Activated CD4-positive, alpha-beta T cell treated with anti-CD3 and anti-CD28 coated beads for 36 hours (primary cell): ENCODE data around the gene NMRK2. TPM values are rescaled to one million over a fixed set of nuclear protein-coding genes. Genes with fewer than 3 reads are reported as not detected.

ENCODE experiments used
- ATAC-seq: fragments of 200-7000 bp; cut with Tn5 transposase; one replicate; pipeline ENCODE4 v1.10.0; 2021; ENCODE audit warnings: mild to moderate bottlenecking, moderate library complexity
- CTCF ChIA-PET: fragments of 350-600 bp; sonication (Branson Sonifier 250); formaldehyde crosslinking; loops from one replicate; lab custom pipeline; 2021; ENCODE audit warnings: antibody characterized with exemption; lab: Charles Lee
- POLR2A ChIA-PET: fragments of 350-600 bp; sonication (Branson Sonifier 250); formaldehyde crosslinking; loops from one replicate; lab custom pipeline; 2021; ENCODE audit warnings: antibody characterized with exemption, inconsistent platforms; lab: Charles Lee
- DNase-seq: peaks from one replicate; pipeline ENCODE4 v3.0.0-alpha.2; 2020
- H3K27ac Mint-ChIP-seq: one replicate; pipeline ENCODE4 v1.8.0; 2021; ENCODE audit warnings: mixed read lengths
- H3K27me3 Mint-ChIP-seq: one replicate; pipeline ENCODE4 v1.8.0; 2021; ENCODE audit warnings: mixed read lengths
- H3K36me3 Mint-ChIP-seq: one replicate; pipeline ENCODE4 v1.8.0; 2021; ENCODE audit warnings: low read depth, mixed read lengths
- H3K4me1 Mint-ChIP-seq: one replicate; pipeline ENCODE4 v1.8.0; 2021; ENCODE audit warnings: mixed read lengths
- H3K4me3 Mint-ChIP-seq: one replicate; pipeline ENCODE4 v1.8.0; 2021; ENCODE audit warnings: mild to moderate bottlenecking, moderate library complexity, mixed read lengths
- H3K9me3 Mint-ChIP-seq: one replicate; pipeline ENCODE4 v1.8.0; 2021; ENCODE audit warnings: low read depth, mixed read lengths
- intact Hi-C, 2 experiments: fragments of 100-400 bp; cut with DNase I in 1 of 2; cut with micrococcal nuclease in 1 of 2; formaldehyde crosslinking; loops; one replicate each; pipeline versions ENCODE4 v1.14.2 to v1.15.1; 2022 to 2024; cut with DNase I, micrococcal nuclease
- total RNA-seq, 2 experiments: library from RNA; stranded (reverse); gene quantifications; one replicate each; pipeline ENCODE4 v1.2.3, GENCODE V29; 2021

The NMRK2 gene
- total RNA-seq, 2 experiments from 2014 or later: not detected

DNA sequence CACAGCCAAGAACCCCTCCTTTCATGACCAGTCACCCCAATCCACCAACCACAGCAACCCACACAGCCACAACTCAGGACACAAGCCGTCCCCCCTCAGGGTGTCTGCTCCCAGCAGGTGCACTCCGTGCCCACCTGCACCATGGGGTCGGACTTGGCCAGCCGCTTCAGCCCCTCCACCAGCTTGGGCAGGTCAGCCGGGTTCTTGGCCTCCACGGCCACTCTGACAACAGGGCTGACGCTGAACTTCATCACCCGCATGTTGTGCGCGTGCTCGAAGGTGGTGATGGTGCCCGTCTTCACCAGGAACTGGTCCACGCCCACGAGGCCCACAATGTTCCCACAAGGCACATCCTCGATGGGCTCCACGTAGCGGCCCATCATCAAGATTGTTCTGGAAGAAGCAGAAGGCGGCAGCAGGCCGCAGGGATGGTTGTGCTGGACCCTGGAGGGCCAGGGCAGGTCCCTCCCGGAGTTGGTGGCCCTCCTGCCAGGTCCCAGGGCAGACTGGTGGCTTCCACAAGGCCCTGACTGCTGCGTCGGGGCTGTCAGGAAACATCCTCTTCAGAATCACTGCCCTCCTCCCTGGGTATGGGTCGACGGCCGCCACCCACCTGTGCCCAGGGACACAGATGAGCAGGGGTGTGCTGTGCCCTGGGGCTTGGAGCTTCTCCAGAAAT, 46.9 kb downstream of the NMRK2 start:
- CTCF ChIA-PET: no interaction called here
- Mint-ChIP-seq H3K27me3 (no peaks in the 10 kb centered on the region), H3K9me3 (no peaks in the 10 kb centered on the region), H3K27ac (no peak overlapping the region), H3K36me3 (peaks cover 87% of the 10 kb centered on the region), H3K4me1 (peaks cover 44% of the 10 kb centered on the region), H3K4me3 (no peak overlapping the region)
- POLR2A ChIA-PET: interaction anchor here (0.7 to 2.5 kb wide), 3 partner anchors 8 to 217 kb away, joined by 3 to 10 read pairs (median 4); partner anchors contain the start of gene DAPK3
- intact Hi-C loops: loop anchor here in 1 of 2 experiments (10.0 kb wide), 1 partner anchor 1705 kb away; the partner anchor contains the start of genes HSD11B1L and MICOS13
- DNase-seq (no peak), ATAC-seq (no peak)

DNA sequence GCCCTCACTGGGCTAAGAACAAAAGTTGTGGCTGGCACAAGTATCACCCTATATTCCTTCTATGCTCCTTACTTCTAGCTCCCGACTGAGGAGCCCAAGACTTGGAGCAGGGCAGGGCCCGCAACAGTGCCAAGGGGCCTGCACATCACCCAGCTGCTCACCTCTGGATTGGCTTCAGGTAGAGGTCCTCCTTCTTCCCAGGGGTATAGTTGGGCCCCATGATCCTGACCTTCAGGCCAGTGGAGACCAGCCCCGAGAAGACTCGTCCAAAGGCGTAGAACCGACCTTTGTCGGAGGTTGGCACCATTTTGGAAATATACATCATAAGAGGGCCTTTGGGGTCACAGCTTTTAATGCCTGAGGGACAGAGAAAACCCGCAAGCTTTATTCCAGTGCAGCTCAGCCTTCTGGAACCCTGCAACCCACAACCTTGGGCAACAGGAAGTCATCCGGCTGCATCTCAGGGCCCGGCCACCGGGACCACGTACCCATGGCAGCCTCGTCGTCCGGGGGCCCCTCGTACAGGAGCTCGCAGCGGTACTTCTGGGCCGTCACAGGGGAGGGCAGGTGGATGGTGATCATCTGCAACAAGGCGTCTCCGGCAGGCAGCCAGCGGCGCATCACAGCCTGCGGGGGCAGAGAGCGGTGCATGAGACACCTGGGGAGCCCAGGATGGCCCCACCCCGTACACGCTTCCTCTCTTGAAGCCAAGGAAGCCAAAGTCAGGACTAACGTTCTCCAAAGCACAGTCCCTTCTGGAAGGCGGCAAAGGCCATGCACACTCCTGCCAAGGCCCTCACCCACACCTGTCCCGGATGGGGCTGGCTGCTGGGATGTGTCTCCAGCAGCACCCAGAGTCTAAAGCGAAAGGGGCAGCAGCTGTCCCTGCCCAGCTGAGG, 47.7 kb downstream of the NMRK2 start:
- H3K36me3 Mint-ChIP-seq: peaks cover 88% of the 10 kb centered on the region
- no peak for DNase-seq
- ATAC-seq: no peak
- POLR2A ChIA-PET: interaction anchor here (2.5 kb wide), 1 partner anchor 9 kb away, joined by 10 read pairs; the partner anchor contains the start of gene DAPK3
- CTCF ChIA-PET: no interaction called here
- peaks cover 48% of the 10 kb centered on the region for H3K4me1 Mint-ChIP-seq
- no peaks in the 10 kb centered on the region for H3K9me3 Mint-ChIP-seq
- H3K27me3 Mint-ChIP-seq: no peaks in the 10 kb centered on the region
- no peak overlapping the region for H3K27ac Mint-ChIP-seq
- intact Hi-C loops: loop anchor here in 1 of 2 experiments (10.0 kb wide), 1 partner anchor 1704 kb away; the partner anchor contains the start of genes HSD11B1L and MICOS13
- no peak overlapping the region for H3K4me3 Mint-ChIP-seq

DNA sequence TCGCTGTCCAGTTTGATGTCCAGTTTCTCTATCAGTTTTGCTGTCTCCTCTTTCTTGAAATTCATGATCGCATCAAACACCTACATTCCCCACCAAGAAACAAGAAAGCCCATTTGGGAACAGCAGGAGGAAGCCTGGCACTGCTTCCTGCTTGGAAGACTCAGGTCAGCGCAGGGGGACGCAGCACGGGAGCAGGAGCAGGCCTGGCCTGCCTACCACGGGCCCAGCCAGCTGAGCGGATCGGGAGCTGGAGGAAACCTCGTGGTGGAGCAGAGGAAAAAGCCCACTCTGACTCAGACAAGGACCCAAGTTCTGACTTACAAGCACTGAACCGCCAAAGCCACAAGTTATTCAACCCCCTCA, 48.5 kb downstream of the NMRK2 start:
- intact Hi-C loops: loop anchor here in 1 of 2 experiments (10.0 kb wide), 1 partner anchor 1703 kb away; the partner anchor contains the start of genes HSD11B1L and MICOS13
- ATAC-seq: no peak
- DNase-seq: no peak
- Mint-ChIP-seq H3K4me1 (peaks cover 52% of the 10 kb centered on the region), H3K27me3 (no peaks in the 10 kb centered on the region), H3K36me3 (peaks cover 80% of the 10 kb centered on the region), H3K9me3 (no peaks in the 10 kb centered on the region), H3K27ac (peak overlapping the region; percentile 29), H3K4me3 (peak overlapping the region; percentile 2)
- POLR2A ChIA-PET: interaction anchor here (1.9 to 2.5 kb wide), 2 partner anchors 10 kb away, joined by 10 to 17 read pairs; partner anchors contain the start of gene DAPK3
- CTCF ChIA-PET: no interaction called here

DNA sequence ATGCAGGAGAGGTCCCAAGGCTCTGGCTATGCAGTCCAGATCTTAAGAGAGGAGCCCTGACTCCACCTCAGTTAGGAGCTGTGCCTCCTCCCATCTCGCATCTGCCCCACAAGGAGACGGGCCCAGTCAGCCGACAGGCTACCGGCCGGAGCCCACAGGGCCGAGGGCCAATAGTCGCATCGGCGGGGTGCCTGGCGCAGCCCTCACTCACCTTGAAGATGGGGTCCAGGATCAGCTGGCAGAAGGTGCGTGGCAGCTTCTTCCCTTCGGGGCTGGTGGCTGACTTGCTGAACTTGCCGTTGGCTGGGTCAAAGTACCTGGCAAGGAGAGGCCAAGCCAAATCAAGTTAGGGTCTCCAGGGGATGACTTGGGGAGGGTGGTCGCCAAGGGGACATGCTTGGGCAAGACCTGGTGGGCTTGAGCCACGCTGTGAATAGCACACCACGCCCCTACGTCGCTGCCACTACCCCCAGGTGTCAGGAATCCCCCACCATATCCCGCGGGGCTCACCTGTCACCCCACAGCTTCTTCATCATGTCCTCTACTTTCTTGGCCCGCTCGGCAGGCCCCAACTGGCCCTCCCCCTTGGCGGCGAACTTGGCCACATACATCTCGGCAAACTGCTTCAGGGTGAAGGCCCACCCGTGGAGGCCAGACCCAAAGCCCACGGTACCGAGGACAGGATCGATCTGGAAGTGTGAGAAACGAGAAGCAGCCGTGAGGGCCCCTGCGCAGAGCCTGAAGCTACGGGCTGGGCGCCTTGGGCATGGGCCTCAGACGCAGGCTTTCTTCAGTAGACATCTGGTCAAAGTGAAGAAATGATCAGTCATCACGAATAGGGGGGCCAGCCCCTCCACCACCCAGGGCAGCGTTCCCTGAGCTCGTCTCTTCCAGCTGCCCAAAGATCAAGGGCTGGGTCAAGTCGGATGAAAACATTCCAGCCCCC, 49.1 kb downstream of the NMRK2 start:
- DNase-seq: no peak
- POLR2A ChIA-PET: interaction anchor here (1.9 kb wide), 1 partner anchor 10 kb away, joined by 17 read pairs; the partner anchor contains the start of gene DAPK3
- Mint-ChIP-seq H3K9me3 (no peaks in the 10 kb centered on the region), H3K27me3 (no peaks in the 10 kb centered on the region), H3K27ac (peak overlapping the region; percentile 94), H3K36me3 (peaks cover 75% of the 10 kb centered on the region), H3K4me3 (peak overlapping the region; percentile 87), H3K4me1 (peaks cover 58% of the 10 kb centered on the region)
- CTCF ChIA-PET: interaction anchor here (0.6 kb wide), 1 partner anchor 465 kb away, joined by 3 read pairs; no protein-coding TSS in a partner anchor
- intact Hi-C loops: loop anchor here in 1 of 2 experiments (2.0 to 10.0 kb wide), 2 partner anchors 421 to 1703 kb away; partner anchors contain the start of genes CHAF1A, HSD11B1L and MICOS13
- no peak for ATAC-seq

- POLR2A ChIA-PET: interaction anchor here (1.9 to 2.8 kb wide), 3 partner anchors 7 to 12 kb away, joined by 17 to 30 read pairs (median 25); partner anchors contain the start of gene DAPK3
- Mint-ChIP-seq H3K27me3 (no peaks in the 10 kb centered on the region), H3K9me3 (no peaks in the 10 kb centered on the region), H3K4me3 (peak overlapping the region; percentile 87), H3K4me1 (peaks cover 62% of the 10 kb centered on the region), H3K36me3 (peaks cover 66% of the 10 kb centered on the region), H3K27ac (peak overlapping the region; percentile 94)
- DNase-seq (peak; percentile 34), ATAC-seq (no peak)
- intact Hi-C loops: loop anchor here in 1 of 2 experiments (2.0 to 10.0 kb wide), 2 partner anchors 420 to 1702 kb away; partner anchors contain the start of genes CHAF1A, HSD11B1L and MICOS13
- CTCF ChIA-PET: interaction anchor here (0.6 kb wide), 1 partner anchor 466 kb away, joined by 3 read pairs; no protein-coding TSS in a partner anchor
Measured at GRCh38 chr19:3982701-3983541, 50.1 kb downstream of the NMRK2 start.

GRCh38 chr19:3983542-3983914, 50.7 kb downstream of the NMRK2 start:
- DNase-seq (no peak), ATAC-seq (no peak)
- peaks cover 62% of the 10 kb centered on the region for H3K4me1 Mint-ChIP-seq
- H3K27me3 Mint-ChIP-seq: no peaks in the 10 kb centered on the region
- H3K36me3 Mint-ChIP-seq: peaks cover 62% of the 10 kb centered on the region
- peak overlapping the region; percentile 94 for H3K27ac Mint-ChIP-seq
- peak overlapping the region; percentile 87 for H3K4me3 Mint-ChIP-seq
- CTCF ChIA-PET: interaction anchor here (0.6 kb wide), 1 partner anchor 23 kb away, joined by 3 read pairs; no protein-coding TSS in a partner anchor
- H3K9me3 Mint-ChIP-seq: no peaks in the 10 kb centered on the region
- POLR2A ChIA-PET: interaction anchor here (1.0 to 2.8 kb wide), 3 partner anchors 8 to 24 kb away, joined by 3 to 30 read pairs (median 25); partner anchors contain the start of genes DAPK3 and PIAS4
- intact Hi-C loops: loop anchor here in 1 of 2 experiments (2.0 to 10.0 kb wide), 2 partner anchors 419 to 1701 kb away; partner anchors contain the start of genes CHAF1A, HSD11B1L and MICOS13

DNA sequence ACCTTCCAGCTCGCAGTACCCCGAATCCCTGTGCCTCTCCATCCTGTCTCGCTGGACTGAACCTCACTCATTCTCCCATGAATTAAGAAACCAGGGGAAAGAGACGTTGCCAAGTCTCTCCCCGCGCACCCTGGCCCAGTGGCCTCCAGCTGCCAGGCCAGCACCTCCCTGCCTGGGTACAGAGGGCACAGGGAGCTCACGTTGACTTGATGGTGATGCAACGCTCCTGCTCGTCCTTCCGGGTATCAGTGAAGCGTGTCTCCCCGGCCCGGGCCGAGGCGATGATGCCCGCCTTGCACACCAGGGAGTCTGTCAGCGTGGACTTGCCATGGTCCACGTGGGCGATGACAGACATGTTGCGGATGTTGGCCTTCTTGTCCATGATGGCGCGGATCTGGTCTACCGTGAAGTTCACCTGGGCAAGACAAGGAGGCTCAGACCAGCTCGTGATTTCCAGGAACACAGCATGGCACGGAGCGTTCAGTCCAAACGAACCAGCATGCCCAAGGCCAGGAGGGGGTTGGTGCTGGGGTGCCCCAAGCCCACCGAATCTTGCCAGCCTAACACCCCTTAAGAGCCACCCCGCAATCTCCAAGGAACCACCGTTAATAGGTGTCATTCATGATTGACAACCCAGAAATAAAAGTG, 51.2 kb downstream of the NMRK2 start:
- POLR2A ChIA-PET: interaction anchor here (1.0 to 2.8 kb wide), 3 partner anchors 8 to 23 kb away, joined by 3 to 30 read pairs (median 25); partner anchors contain the start of genes DAPK3 and PIAS4
- peak; percentile 53 for DNase-seq
- Mint-ChIP-seq H3K27ac (peak overlapping the region; percentile 94), H3K36me3 (peaks cover 59% of the 10 kb centered on the region), H3K4me1 (peaks cover 59% of the 10 kb centered on the region), H3K9me3 (no peaks in the 10 kb centered on the region), H3K4me3 (peak overlapping the region; percentile 87), H3K27me3 (no peaks in the 10 kb centered on the region)
- intact Hi-C loops: loop anchor here in 1 of 2 experiments (2.0 to 10.0 kb wide), 3 partner anchors 357 to 1701 kb away; partner anchors contain the start of genes CACTIN, CHAF1A, HSD11B1L and MICOS13
- ATAC-seq: no peak
- CTCF ChIA-PET: interaction anchor here (0.6 kb wide), 1 partner anchor 22 kb away, joined by 3 read pairs; no protein-coding TSS in a partner anchor

- H3K36me3 Mint-ChIP-seq: peaks cover 54% of the 10 kb centered on the region
- CTCF ChIA-PET: no interaction called here
Measured at GRCh38 chr19:3984584-3984907, 51.7 kb downstream of the NMRK2 start.

More at GRCh38 chr19:3984584-3984907, 51.7 kb downstream of the NMRK2 start:
- Mint-ChIP-seq H3K9me3 (no peaks in the 10 kb centered on the region), H3K27ac (peak overlapping the region; percentile 94), H3K4me1 (peaks cover 54% of the 10 kb centered on the region), H3K27me3 (no peaks in the 10 kb centered on the region), H3K4me3 (peak overlapping the region; percentile 87)
- POLR2A ChIA-PET: interaction anchor here (1.0 to 2.8 kb wide), 3 partner anchors 9 to 23 kb away, joined by 3 to 30 read pairs (median 25); partner anchors contain the start of genes DAPK3 and PIAS4
- no peak for ATAC-seq
- intact Hi-C loops: loop anchor here in 1 of 2 experiments (2.0 to 10.0 kb wide), 2 partner anchors 358 to 1700 kb away; partner anchors contain the start of genes CACTIN, HSD11B1L and MICOS13
- no peak for DNase-seq
